Measurements from ENCODE around the gene BPGM. TPM values are rescaled to one million over a fixed set of nuclear protein-coding genes. Genes with fewer than 3 reads are reported as not detected.

The BPGM gene
- polyA plus RNA-seq, 1 of the 3 experiments (the other 2 are of a cell fraction) = 12.4 TPM

DNA sequence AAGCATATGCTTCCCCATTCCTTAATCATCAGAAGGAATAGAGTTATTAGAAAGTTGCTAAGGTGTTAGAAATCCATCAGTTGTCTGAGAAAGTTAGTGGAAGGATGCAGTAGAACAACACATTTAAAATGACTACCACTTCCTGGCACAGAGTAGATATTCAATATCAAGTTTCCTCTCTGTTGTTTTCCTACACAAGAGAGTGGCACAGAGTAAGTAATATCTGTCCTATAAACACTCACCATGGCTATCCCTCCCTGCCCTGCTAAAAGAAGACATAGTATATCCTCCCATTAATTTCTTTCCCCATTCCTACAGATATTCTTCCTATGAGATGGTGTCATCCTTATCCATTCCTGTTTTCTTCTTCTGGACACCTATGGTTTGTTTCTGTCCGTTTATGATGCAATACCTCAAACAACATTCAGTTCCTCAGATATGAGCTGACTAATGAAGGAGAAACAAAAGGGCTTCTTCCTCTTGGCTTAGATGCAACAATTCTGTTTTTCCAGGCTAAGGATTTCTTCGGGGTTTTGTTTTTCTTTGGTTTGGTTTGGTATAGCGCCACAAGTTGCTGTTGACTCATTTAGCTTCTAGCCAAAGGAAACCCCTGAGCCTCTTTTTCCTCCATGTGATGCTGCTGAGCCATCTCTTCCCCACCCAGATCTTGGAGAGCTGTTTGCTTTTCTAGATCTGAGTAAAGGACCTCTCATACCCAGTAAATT lies 32.9 kb upstream of the BPGM start (continued):
- TF ChIP-seq, protein P1, sequence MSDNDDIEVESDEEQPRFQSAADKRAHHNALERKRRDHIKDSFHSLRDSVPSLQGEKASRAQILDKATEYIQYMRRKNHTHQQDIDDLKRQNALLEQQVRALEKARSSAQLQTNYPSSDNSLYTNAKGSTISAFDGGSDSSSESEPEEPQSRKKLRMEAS (IDR thresholded peaks at IDR 0.05; ENCODE audit: low read depth) = peak; percentile 66; the same call in 1 of the 2 replicates
- TF ChIP-seq GABPA (IDR thresholded peaks at IDR 0.05; ENCODE audit: low read depth) = no peak
- peak in 1 of 2 experiments; percentile 80; a peak in 2 of 4 replicates for TF ChIP-seq EP300 (IDR thresholded peaks at IDR 0.05; ENCODE audit: borderline replicate concordance in 1 of 2, low read depth in 1 of 2, low read length in 1 of 2)
- TF ChIP-seq, protein P2, sequence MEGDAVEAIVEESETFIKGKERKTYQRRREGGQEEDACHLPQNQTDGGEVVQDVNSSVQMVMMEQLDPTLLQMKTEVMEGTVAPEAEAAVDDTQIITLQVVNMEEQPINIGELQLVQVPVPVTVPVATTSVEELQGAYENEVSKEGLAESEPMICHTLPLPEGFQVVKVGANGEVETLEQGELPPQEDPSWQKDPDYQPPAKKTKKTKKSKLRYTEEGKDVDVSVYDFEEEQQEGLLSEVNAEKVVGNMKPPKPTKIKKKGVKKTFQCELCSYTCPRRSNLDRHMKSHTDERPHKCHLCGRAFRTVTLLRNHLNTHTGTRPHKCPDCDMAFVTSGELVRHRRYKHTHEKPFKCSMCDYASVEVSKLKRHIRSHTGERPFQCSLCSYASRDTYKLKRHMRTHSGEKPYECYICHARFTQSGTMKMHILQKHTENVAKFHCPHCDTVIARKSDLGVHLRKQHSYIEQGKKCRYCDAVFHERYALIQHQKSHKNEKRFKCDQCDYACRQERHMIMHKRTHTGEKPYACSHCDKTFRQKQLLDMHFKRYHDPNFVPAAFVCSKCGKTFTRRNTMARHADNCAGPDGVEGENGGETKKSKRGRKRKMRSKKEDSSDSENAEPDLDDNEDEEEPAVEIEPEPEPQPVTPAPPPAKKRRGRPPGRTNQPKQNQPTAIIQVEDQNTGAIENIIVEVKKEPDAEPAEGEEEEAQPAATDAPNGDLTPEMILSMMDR (IDR thresholded peaks at IDR 0.05) = peak; percentile 26
- no peak for TF ChIP-seq FOXJ3 (CRISPR knock-in tag; IDR thresholded peaks at IDR 0.05)
- peak; percentile 40; the same call in 1 of the 2 replicates for TF ChIP-seq TEAD4 (IDR thresholded peaks at IDR 0.05; ENCODE audit: borderline replicate concordance, insufficient read depth)
- TF ChIP-seq, protein P3, sequence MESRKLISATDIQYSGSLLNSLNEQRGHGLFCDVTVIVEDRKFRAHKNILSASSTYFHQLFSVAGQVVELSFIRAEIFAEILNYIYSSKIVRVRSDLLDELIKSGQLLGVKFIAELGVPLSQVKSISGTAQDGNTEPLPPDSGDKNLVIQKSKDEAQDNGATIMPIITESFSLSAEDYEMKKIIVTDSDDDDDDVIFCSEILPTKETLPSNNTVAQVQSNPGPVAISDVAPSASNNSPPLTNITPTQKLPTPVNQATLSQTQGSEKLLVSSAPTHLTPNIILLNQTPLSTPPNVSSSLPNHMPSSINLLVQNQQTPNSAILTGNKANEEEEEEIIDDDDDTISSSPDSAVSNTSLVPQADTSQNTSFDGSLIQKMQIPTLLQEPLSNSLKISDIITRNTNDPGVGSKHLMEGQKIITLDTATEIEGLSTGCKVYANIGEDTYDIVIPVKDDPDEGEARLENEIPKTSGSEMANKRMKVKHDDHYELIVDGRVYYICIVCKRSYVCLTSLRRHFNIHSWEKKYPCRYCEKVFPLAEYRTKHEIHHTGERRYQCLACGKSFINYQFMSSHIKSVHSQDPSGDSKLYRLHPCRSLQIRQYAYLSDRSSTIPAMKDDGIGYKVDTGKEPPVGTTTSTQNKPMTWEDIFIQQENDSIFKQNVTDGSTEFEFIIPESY (IDR thresholded peaks at IDR 0.05; ENCODE audit: borderline replicate concordance, low read depth) = peak; percentile 51; the same call in 1 of the 2 replicates
- TF ChIP-seq, protein P4, sequence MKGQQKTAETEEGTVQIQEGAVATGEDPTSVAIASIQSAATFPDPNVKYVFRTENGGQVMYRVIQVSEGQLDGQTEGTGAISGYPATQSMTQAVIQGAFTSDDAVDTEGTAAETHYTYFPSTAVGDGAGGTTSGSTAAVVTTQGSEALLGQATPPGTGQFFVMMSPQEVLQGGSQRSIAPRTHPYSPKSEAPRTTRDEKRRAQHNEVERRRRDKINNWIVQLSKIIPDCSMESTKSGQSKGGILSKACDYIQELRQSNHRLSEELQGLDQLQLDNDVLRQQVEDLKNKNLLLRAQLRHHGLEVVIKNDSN (IDR thresholded peaks at IDR 0.05; ENCODE audit: borderline replicate concordance, low read depth) = 0 out of 2 replicates have a peak, but pooled peaks have one; percentile 44
- 0 out of 2 replicates have a peak, but pooled peaks have one; percentile 74 for TF ChIP-seq FOXM1 (IDR thresholded peaks at IDR 0.05; ENCODE audit: low read depth)

DNA sequence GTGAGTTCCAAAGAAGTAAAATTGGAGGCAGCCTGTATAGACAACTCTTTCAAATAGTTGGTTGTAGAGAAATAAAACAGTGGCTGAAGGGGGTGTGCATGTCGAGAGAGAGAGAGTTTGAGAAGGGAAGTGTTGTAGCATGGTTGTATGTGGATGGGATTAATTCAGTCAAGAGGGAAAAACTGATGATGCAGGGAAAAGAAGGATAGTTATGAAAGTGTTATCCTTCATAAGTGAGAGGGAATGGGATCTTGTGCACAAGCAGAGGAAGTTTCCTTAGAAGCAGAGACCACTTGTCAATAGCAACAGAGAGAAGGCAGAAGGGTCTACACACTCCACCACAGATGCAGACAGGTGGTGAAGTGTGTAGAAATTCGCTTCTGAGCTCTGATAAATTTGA lies 30.0 kb upstream of the BPGM start:
- Histone ChIP-seq H3K27me3 (ENCODE audit: insufficient read depth) (no peaks in the 10 kb centered on the region), H3K36me3 (replicated peaks in 1 of 2; ENCODE audit: control insufficient read depth in 1 of 2, insufficient read depth in 2 of 2, low read length in 1 of 2) (no peaks in the 10 kb centered on the region), H3K9me2 (no peaks in the 10 kb centered on the region), H2AFZ (ENCODE audit: low read depth) (no peak overlapping the region), H3K9me3 (no peaks in the 10 kb centered on the region), H3K79me2 (ENCODE audit: insufficient read depth) (no peaks in the 10 kb centered on the region), H3K27ac (ENCODE audit: low read depth in 2 of 2, low read length in 1 of 2) (no peak overlapping the region; a peak in 1 of 4 replicates), H3K4me3 (ENCODE audit: low read depth in 2 of 2, low read length in 1 of 2) (no peak overlapping the region), H3K4me2 (no peak overlapping the region), H4K20me1 (ENCODE audit: insufficient read depth) (no peaks in the 10 kb centered on the region), H3K9ac (no peak overlapping the region), H3K4me1 (ENCODE audit: control insufficient read depth in 1 of 2, insufficient read depth in 2 of 2, low read depth in 1 of 2, low read length in 1 of 2) (peaks cover 0 to 37% of the 10 kb centered on the region in 2 experiments; a peak in 2 of 4 replicates), H3F3A (replicated peaks; ENCODE audit: insufficient read depth) (peaks cover 61% of the 10 kb centered on the region)
- WGBS (ENCODE audit: low lambda C conversion rate) = 16% methylated on average over 2 of the region's 2 CpGs
- DNase-seq = no peak
- CTCF ChIA-PET = interaction anchor here (1.1 to 2.7 kb wide), 2 partner anchors 10 to 13 kb away, joined by 3 to 12 read pairs; no protein-coding TSS in a partner anchor
- POLR2A ChIA-PET = no interaction called here
- TF ChIP-seq CHD2 (IDR thresholded peaks at IDR 0.05; ENCODE audit: low read length, partially characterized antibody) (no peak), FOXJ3 (CRISPR knock-in tag; IDR thresholded peaks at IDR 0.05) (no peak), RFX5 (IDR thresholded peaks at IDR 0.05; ENCODE audit: low read length) (no peak), EP300 (IDR thresholded peaks at IDR 0.05; ENCODE audit: borderline replicate concordance in 1 of 2, low read depth in 1 of 2, low read length in 1 of 2) (no peak), SMC3 (IDR thresholded peaks at IDR 0.05; ENCODE audit: low read depth, low read length) (no peak), SIN3A (IDR thresholded peaks at IDR 0.05; ENCODE audit: borderline replicate concordance, low read depth, low read length) (no peak), TCF12 (IDR thresholded peaks at IDR 0.05) (no peak), POLR2AphosphoS5 (IDR thresholded peaks at IDR 0.05; ENCODE audit: low read depth, low read length) (no peak), RXRA (IDR thresholded peaks at IDR 0.05; ENCODE audit: borderline replicate concordance, low read depth) (no peak), TEAD4 (IDR thresholded peaks at IDR 0.05; ENCODE audit: borderline replicate concordance, insufficient read depth) (no peak)
- TF ChIP-seq, protein P5, sequence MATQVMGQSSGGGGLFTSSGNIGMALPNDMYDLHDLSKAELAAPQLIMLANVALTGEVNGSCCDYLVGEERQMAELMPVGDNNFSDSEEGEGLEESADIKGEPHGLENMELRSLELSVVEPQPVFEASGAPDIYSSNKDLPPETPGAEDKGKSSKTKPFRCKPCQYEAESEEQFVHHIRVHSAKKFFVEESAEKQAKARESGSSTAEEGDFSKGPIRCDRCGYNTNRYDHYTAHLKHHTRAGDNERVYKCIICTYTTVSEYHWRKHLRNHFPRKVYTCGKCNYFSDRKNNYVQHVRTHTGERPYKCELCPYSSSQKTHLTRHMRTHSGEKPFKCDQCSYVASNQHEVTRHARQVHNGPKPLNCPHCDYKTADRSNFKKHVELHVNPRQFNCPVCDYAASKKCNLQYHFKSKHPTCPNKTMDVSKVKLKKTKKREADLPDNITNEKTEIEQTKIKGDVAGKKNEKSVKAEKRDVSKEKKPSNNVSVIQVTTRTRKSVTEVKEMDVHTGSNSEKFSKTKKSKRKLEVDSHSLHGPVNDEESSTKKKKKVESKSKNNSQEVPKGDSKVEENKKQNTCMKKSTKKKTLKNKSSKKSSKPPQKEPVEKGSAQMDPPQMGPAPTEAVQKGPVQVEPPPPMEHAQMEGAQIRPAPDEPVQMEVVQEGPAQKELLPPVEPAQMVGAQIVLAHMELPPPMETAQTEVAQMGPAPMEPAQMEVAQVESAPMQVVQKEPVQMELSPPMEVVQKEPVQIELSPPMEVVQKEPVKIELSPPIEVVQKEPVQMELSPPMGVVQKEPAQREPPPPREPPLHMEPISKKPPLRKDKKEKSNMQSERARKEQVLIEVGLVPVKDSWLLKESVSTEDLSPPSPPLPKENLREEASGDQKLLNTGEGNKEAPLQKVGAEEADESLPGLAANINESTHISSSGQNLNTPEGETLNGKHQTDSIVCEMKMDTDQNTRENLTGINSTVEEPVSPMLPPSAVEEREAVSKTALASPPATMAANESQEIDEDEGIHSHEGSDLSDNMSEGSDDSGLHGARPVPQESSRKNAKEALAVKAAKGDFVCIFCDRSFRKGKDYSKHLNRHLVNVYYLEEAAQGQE (IDR thresholded peaks at IDR 0.05; ENCODE audit: low read depth, low read length) = no peak
- TF ChIP-seq, protein P4 (IDR thresholded peaks at IDR 0.05; ENCODE audit: borderline replicate concordance, low read depth) = no peak
- TF ChIP-seq, protein P6, sequence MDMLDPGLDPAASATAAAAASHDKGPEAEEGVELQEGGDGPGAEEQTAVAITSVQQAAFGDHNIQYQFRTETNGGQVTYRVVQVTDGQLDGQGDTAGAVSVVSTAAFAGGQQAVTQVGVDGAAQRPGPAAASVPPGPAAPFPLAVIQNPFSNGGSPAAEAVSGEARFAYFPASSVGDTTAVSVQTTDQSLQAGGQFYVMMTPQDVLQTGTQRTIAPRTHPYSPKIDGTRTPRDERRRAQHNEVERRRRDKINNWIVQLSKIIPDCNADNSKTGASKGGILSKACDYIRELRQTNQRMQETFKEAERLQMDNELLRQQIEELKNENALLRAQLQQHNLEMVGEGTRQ (IDR thresholded peaks at IDR 0.05; ENCODE audit: borderline replicate concordance, low read depth, low read length) = no peak

Measured in SK-N-SH (cell line).